GM12872 (cell line): ENCODE measurements around the gene PSD4.
A peak's percentile ranks its signal among the peaks of the same experiment; 100 is the strongest.

Experiments used
- TF ChIP-seq, protein P1 (sequence below): IDR thresholded peaks from 3 replicates; pipeline ENCODE4 v1.5.1; 2011; ENCODE audit warnings: low read depth, mild to moderate bottlenecking, low read length, moderate library complexity; ENCODE audit not compliant: insufficient read depth

Gene PSD4

DNA sequence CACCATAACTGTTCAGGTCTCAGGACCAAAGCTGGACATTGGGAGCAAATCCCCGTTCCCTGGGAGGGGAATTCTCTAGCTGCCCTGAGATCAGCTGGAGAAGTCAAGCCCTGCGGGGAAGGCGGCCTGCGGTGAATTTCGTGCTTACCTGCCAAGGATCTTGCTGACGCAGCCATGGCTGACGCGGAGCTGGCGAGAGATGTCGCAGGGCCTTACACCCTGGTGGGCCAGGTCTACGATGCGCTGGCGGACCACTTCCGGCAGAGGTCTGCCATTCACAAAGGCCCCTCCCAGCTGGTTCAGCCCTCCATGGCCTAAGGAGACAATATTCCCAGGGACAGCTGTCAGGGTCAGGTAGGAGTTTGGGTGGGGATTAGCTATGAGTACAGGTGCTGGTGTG is 72.8 kb downstream of the PSD4 start:
- TF ChIP-seq, protein P1, sequence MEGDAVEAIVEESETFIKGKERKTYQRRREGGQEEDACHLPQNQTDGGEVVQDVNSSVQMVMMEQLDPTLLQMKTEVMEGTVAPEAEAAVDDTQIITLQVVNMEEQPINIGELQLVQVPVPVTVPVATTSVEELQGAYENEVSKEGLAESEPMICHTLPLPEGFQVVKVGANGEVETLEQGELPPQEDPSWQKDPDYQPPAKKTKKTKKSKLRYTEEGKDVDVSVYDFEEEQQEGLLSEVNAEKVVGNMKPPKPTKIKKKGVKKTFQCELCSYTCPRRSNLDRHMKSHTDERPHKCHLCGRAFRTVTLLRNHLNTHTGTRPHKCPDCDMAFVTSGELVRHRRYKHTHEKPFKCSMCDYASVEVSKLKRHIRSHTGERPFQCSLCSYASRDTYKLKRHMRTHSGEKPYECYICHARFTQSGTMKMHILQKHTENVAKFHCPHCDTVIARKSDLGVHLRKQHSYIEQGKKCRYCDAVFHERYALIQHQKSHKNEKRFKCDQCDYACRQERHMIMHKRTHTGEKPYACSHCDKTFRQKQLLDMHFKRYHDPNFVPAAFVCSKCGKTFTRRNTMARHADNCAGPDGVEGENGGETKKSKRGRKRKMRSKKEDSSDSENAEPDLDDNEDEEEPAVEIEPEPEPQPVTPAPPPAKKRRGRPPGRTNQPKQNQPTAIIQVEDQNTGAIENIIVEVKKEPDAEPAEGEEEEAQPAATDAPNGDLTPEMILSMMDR: no peak

DNA sequence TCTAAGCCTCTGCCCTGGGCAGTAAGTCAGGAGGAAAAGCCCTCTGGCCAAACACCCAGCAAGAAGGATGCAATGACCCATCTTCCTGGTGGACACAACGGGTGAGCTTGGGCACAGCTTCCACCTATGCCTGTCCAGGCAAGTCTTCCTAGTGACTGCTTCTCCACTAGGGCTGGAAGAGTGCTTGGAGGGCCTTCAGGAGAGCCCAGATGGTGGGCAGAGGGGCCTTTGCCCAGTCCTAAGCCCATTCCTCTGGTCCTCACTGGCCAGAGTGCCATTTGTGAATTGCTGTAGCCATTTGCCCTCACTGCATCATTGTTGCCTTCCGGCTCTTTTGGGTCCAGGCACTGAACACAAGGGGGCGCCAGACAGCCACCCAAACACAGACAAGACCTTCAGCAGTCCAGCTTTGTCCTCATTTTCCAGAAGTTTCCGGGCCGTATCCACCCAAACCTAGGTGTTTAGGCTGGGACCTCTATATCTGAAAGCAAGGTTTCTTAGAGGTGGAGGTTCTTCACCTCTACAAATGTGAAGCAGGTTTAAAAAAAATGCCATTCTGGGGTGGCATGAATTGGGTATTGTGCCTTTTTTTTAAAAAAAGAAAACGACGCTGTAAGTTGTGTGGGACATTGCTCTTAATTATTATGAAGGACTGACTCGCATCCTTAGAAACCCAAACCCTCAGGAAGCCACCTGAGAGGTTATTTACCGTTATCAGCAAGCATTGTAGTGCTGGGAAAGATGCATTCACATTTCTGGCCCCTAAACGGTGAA is 75.4 kb downstream of the PSD4 start:
- TF ChIP-seq, protein P1: peak; percentile 96

DNA sequence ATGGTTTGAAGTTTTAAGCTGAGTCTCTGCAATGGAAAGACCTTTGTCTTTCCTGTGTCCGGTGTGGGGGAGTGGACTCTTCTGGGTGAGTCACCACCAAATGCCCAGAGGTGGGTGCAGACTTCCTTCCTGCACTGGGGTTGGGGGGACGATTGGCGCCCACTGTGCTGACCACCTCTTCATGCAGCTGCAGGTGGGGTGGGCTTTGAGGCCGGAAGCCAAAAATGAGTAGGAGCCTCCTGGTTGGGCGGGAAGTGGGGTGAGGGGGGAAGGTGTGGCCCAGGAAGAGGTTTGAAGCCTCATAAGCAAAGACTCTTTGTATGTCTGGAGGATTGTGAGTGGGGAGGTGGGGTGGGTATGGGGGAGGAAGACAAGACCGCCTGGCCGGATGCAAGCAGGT is 77.3 kb downstream of the PSD4 start:
- TF ChIP-seq, protein P1: no peak

DNA sequence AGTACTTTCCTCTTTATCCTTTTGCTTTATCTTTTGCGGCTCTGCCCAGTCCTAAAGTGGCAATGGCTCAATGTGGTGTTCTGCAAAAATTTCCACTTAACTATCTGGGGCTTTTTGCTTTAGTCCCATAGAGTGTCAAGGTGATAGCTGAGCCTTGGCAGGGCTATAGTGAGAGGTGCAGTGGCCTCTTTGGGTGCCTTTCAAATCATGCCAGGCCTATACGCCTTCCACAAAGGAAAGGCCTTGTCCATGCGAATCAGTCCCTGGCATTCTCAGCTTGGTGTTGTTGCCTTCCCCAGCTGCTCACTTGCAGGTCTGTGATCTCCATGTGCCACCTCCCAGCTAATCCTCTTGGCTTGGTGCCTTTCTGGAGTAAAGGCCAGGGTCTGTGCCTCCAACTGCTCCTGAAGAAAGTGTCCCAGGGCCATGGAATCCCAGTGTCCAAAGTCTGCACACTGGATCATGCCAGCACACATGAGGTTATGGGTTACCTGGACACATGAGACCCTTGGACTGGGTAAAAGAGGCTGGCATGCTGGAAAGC is 78.3 kb downstream of the PSD4 start:
- TF ChIP-seq, protein P1: no peak

DNA sequence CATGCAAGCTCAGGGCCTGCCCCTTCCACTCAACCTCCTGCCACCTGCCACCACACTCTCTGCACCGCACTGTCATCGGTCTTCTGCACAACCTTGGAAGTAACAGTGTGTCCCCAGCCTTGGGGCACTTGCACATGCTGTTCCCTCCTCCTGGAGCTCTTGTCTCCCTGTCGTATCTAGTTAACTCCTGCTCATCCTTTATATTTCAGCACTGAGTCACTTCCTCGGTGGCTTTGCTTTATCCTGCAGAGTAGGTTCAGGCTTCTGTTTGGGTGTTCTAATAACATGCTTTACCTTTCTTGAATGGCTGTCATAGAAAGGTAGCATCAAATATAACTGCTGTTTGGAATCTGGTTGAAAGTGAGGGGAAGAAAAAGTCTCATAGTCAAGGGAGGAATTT is 79.7 kb downstream of the PSD4 start:
- TF ChIP-seq, protein P1: no peak

DNA sequence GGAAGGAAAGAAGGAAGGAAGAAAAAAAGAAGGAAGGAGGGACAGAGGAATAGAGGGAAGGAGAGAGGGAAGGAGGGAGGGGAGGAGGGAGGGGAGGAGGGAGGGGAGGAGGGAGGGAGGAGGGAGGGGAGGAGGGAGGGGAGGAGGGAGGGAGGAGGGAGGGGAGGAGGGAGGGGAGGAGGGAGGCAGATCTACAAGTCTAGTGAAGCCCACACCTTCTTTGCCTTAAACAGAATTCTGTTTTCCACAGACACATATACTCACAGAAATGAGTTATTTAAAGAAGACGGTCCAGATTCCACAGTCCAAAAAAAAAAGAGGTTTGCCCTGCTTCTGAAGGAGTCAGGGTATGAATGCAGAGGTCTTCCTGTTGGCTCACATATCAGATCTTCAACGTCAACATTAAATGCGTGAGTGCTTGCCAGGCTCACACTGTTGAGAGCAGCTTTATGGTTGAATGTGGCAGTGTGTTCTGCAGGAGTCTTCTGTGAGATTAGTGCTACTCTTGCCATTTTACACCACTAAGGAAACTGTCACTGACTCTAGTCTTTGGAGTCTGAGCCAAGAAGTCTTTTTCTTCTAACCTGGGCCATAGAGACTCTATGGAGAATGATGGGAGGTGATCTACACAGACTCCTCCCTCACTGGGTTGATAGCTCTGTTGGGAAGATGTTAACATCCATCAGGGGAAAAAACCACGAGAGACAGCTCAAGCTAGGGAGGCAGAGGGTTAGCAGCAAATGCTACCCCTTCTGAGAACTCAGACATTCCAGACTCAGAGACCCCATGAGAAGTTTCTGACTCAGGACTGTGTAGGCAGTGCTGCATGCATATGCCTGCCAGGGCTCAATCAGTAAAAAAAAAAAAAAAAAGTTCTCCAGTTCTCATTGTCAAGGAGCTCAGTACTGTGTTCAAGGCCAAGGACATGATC is 81.6 kb downstream of the PSD4 start:
- TF ChIP-seq, protein P1: no peak
